ENCODE measurements around the gene VSTM4.

Gene VSTM4

DNA sequence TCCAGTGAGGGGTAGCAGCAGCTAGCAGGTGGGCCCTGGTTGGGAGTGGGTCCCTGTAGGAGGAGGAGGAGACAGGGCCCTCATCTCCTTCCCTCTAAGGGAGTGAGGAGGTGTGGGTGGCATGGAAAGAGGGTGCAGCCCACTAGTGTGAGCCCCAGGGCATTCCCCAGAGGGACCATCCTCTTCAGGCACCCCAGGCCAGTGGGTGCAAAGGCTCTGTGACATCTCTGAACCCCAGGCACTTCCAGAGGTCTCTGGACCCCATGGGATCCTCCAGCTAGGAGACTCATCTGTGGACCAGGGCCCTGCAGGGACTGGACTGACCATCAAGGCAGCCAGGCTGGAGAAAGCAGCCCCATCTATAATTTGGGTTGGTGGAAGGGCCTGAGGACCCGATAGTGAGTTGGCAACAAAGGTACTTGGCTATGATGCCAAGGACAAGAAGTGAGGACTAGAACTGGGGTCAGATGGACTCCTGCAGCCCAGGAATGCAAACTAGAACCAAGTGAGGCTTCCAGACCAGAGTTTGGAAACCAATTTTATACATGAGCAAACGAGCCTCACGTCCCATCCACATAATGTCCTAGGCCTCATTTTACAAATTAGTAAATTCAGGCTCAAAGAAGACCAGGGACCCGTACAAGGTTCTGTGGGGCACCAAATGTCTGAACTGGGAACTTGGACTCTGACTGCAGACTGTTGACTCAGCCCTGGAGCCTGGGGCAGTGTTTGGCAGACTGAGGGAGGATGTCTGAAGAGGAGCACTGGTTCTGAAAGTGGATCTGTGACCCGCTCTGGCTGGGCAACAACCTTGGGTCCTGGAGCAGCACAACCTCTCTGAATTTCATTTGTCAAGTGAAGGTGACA lies 1.4 kb upstream of the VSTM4 start:
- DNase-seq: no peak

- no peak for DNase-seq
Measured at GRCh38 chr10:49115796-49116508, 630 bp upstream of the VSTM4 start.

DNA sequence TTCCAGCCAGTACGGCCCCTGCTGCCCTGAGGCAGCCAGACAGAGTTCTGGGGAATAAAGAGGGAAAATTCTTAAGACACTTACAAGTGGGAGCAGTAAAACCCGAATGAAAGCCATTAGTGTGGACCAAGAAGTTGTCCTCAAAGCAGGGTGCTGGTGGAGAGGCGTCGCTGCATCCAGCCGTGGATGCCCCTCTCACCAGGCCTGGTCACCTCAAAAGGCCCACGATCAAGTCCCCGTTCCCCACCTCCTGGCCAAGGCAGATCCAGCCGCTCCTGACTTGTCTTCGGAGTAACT lies 656 bp downstream of the VSTM4 start:
- no peak for DNase-seq

DNA sequence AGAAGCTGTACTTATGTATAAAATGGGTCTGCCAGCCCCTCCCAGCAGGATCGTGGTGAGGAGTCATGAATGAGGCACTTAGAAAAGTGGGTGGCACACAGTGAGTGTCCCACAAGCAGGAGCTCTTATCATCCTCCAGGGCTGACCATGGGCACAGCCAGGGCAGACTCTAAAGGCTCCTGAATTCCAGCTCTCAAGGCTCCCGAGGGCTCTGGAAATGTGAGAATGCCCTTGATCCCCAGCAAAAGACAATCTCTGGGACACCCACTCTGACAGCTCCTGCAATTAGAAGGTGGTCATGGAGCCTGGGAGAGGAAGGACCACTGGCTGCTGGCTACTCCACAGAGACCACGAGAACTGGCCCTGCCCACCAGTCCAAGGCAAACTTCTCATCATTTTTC lies 1.6 kb downstream of the VSTM4 start:
- DNase-seq: no peak

DNA sequence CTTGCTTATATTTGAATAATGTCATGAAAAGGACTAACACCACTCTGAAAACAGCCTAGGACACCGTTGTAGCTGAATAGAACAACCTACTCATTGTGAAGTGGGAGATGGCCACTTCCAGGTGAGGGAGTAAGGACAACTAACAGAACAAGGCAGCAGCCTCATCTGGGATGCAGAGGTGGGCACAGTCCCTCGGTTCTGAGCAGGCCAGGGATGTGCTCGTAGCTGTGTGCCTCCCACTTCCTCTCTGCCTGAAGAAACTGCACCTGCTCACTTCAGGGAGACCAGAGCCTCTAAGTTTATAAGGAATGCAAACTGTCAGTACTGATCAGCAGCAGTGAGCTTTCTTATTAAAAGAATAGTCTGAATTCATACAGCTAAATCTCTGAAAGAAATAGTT lies 2.5 kb downstream of the VSTM4 start:
- no peak for DNase-seq

GRCh38 chr10:49112098-49112497 lies 3.2 kb downstream of the VSTM4 start:
- DNase-seq: no peak

GRCh38 chr10:49111320-49111698 lies 4.0 kb downstream of the VSTM4 start:
- DNase-seq: no peak

- DNase-seq: no peak
Measured at GRCh38 chr10:49110684-49111319, 4.5 kb downstream of the VSTM4 start.

GRCh38 chr10:49109669-49110340 lies 5.5 kb downstream of the VSTM4 start:
- no peak for DNase-seq

- no peak for DNase-seq
Measured at GRCh38 chr10:49108656-49109055, 6.7 kb downstream of the VSTM4 start.

- DNase-seq: no peak
Measured at GRCh38 chr10:49107887-49108267, 7.4 kb downstream of the VSTM4 start.

DNA sequence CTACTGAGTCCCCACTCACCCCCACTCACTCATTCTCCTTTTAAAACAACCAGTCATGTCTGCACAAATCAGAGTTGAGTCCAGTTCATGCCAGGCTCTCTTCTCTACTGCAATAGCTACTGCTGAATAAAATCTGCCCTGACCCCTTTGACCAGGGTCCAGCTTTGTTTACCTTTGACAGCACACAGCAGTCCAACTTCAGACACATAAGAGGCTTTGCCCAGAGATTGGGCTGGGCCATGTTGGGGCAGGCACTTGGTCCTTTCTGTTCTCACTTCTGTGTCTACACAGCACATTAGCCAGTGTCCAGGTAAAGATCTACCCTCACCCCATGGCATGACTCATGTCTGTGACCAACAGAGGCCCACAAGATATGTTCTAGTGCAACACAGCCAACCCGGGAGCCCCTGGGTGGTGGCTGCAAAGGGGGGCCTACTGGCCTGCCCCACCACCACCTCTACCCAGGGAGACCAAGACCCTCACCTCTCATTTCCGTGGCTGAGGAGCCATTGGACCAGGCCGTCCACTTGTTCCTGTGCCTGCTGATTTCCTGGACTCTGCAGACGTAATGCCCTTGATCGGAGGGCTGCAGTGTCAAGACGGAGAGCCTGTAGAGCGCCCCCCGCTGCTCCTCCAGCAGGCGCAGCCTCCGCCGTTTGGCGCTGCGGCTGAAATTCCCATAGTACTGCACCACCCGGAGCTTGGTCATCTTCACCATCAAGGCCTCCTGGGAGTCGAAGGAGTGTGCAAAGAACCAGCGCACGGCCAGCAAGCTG lies 8.0 kb downstream of the VSTM4 start:
- DNase-seq: no peak

- no peak for DNase-seq
Measured at GRCh38 chr10:49106451-49106850, 8.9 kb downstream of the VSTM4 start.

GRCh38 chr10:49105076-49105475 lies 10.2 kb downstream of the VSTM4 start:
- DNase-seq: no peak

- DNase-seq: no peak
Measured at GRCh38 chr10:49104323-49104722, 11.0 kb downstream of the VSTM4 start.

DNA sequence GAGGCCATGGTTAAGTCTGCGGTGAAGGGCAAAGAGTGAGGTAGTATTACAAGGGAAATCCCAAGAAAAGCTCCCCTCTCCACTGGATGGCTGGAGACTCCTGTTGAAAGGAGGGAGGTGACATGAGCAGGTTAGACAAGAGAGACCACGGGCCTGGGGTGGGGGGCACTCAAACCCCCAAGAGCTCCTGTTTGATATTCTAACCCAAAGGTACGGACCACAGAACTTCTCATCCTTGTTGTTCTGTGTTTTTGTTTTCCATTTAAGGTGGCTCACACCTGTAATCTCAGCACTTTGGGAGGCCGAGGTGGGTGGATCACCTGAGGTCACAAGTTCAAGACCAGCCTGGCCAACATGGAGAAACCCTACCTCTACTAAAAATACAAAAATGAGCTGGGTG lies 11.6 kb downstream of the VSTM4 start:
- no peak for DNase-seq

- DNase-seq: no peak
Measured at GRCh38 chr10:49099046-49099445, 16.3 kb downstream of the VSTM4 start.

GRCh38 chr10:49096890-49097445 lies 18.4 kb downstream of the VSTM4 start:
- no peak for DNase-seq

DNA sequence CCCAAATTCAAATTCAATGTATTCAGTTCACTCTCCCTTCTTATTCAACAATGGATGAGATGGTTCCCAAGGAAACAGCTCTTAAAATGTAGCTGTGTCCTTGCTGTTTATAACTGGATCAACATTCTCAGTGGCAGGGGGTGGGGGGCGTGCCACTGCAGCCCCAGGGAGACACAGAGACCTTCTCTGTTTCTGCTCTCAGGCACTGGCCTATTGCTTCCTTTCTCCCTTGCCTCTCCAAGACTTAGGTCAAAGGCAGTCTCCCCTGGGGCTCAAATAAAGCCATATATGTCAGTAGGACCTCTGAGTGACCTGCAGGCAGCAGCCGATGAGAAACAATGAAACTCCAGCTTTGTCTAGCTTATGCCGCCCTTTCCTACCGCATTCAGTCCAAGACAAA lies 20.7 kb downstream of the VSTM4 start:
- DNase-seq: no peak

- DNase-seq: no peak
Measured at GRCh38 chr10:49093922-49094321, 21.4 kb downstream of the VSTM4 start.

- no peak for DNase-seq
Measured at GRCh38 chr10:49092477-49092876, 22.8 kb downstream of the VSTM4 start.

DNA sequence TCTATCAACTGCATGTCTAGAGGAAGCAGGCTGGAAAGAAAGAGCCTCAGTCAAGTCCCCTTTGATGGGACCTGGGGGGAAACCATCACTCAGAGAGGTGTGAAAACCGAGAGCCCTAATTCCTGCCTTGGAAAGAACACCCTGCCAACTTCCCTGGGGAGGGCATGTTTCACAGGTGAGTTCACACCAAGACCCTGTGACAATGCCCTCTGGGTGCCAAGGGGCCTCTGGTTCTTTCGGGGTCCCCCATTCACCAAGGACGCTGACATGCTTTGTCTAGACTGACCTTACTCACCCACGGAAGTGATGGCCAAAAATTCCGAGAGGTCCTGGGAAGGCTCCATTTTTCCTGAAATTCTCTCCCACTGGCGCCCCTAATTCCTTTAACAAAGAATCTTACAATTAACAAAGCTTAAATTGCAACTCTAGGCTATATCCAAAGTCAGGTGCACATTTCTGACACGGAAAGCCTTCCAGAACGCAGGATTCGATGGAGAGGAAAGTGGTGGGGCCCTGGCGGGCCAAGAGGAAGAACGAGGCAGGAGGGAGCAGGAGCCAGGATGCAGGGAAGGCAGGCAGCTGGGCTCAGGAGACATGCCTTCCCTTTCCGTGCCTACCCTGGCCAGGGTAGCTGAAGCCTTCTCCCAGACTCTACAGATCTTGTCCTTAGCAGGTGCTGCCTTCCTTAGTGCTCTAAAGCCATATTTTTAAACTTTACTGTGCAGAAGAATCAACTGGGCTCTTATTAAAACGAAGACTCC lies 23.7 kb downstream of the VSTM4 start:
- DNase-seq: no peak

All from NCI-H1092 (cell line).